Liver (tissue), 3 donors: ENCODE data around the gene YIPF5.

ENCODE experiments used
- ATF3 ChIP-seq: IDR thresholded peaks from 2 replicates; pipeline ENCODE4 v1.6.1; 2016; ENCODE audit warnings: antibody characterized with exemption
- CTCF ChIP-seq: fragments of 150-350 bp; IDR thresholded peaks from 2 replicates; pipeline ENCODE4 v1.5.1; 2017; ENCODE audit warnings: improper control_type of control experiment, low read depth, low read length; ENCODE audit not compliant: missing input control
- EGR1 ChIP-seq, 2 donors: IDR thresholded peaks; 2 replicates each; pipeline ENCODE4 v1.6.1; 2016 to 2018; ENCODE audit warnings: antibody characterized with exemption in 2 of 2, low read depth in 2 of 2
- FOXA1 ChIP-seq: IDR thresholded peaks from 2 replicates; pipeline ENCODE4 v1.6.1; 2016; ENCODE audit warnings: antibody characterized with exemption
- GABPA ChIP-seq, 2 donors: IDR thresholded peaks in 1 of 2; conservative IDR thresholded peaks in 1 of 2; 2 replicates each; pipeline ENCODE4 v1.6.1; 2016; ENCODE audit warnings: antibody characterized with exemption in 2 of 2, mild to moderate bottlenecking in 1 of 2, moderate library complexity in 1 of 2
- JUND ChIP-seq, 2 donors: IDR thresholded peaks; 2 replicates each; pipeline ENCODE4 v1.6.1; 2016; ENCODE audit warnings: antibody characterized with exemption in 2 of 2
- MAX ChIP-seq: IDR thresholded peaks from 2 replicates; pipeline ENCODE4 v1.6.1; 2016; ENCODE audit warnings: antibody characterized with exemption
- NR2F2 ChIP-seq: IDR thresholded peaks from 2 replicates; pipeline ENCODE4 v1.6.1; 2016; ENCODE audit warnings: antibody characterized with exemption
- RAD21 ChIP-seq, 2 donors: IDR thresholded peaks; 2 replicates each; pipeline ENCODE4 v1.6.1; 2016; ENCODE audit warnings: antibody characterized with exemption in 2 of 2, mild to moderate bottlenecking in 2 of 2
- REST ChIP-seq: IDR thresholded peaks from 2 replicates; pipeline ENCODE4 v1.6.1; 2016; ENCODE audit warnings: antibody characterized with exemption, mild to moderate bottlenecking
- RXRA ChIP-seq, 2 donors: IDR thresholded peaks; 2 replicates each; pipeline ENCODE4 v1.6.1; 2017 to 2018; ENCODE audit warnings: antibody characterized with exemption in 2 of 2, mild to moderate bottlenecking in 1 of 2
- SP1 ChIP-seq: IDR thresholded peaks from 2 replicates; pipeline ENCODE4 v1.6.1; 2018; ENCODE audit warnings: antibody characterized with exemption, mild to moderate bottlenecking
- TAF1 ChIP-seq: conservative IDR thresholded peaks from 2 replicates; pipeline ENCODE4 v1.6.1; 2016; ENCODE audit warnings: antibody characterized with exemption, mild to moderate bottlenecking
- ZBTB33 ChIP-seq: IDR thresholded peaks from 2 replicates; pipeline ENCODE4 v1.6.1; 2016; ENCODE audit warnings: antibody characterized with exemption
- donor health status: healthy.
- donor health status: healthy.

- TF ChIP-seq CTCF (no peak), RAD21 (IDR thresholded peaks at IDR 0.05) (no peak), JUND (IDR thresholded peaks at IDR 0.05) (no peak), NR2F2 (no peak), RXRA (IDR thresholded peaks at IDR 0.05) (no peak), REST (no peak), ATF3 (no peak), MAX (no peak), FOXA1 (no peak), TAF1 (no peak), GABPA (IDR thresholded peaks at IDR 0.05 in 1 of 2, conservative IDR thresholded peaks at IDR 0.05 in 1 of 2) (no peak), ZBTB33 (no peak), EGR1 (IDR thresholded peaks at IDR 0.05; ENCODE audit: low read depth in 2 of 2) (no peak), SP1 (no peak)
Measured at GRCh38 chr5:144177548-144177947, 7.1 kb upstream of the YIPF5 start.
